ENCODE results near the gene NPAS3.

GRCh38 chr14:33566082-33566481 lies 627.4 kb downstream of the NPAS3 start:
- TF ChIP-seq CTCF (IDR thresholded peaks at IDR 0.05) (no peak), ZFX (IDR thresholded peaks at IDR 0.05; ENCODE audit: borderline replicate concordance) (no peak)

Data from 22Rv1 (cell line).